WI38 (cell line): ENCODE measurements around the gene WNT3A.

Experiments
- H3K4me3 ChIP-seq: 2 replicates; pipeline ENCODE4 v1.5.1; 2011; ENCODE audit warnings: low read depth, mild to moderate bottlenecking, control low read depth, low read length
- TF ChIP-seq, protein P1 (sequence below): IDR thresholded peaks from 2 replicates; pipeline ENCODE4 v1.5.1; 2012; ENCODE audit warnings: low read depth, mild to moderate bottlenecking, control low read depth, low read length

The WNT3A gene

DNA sequence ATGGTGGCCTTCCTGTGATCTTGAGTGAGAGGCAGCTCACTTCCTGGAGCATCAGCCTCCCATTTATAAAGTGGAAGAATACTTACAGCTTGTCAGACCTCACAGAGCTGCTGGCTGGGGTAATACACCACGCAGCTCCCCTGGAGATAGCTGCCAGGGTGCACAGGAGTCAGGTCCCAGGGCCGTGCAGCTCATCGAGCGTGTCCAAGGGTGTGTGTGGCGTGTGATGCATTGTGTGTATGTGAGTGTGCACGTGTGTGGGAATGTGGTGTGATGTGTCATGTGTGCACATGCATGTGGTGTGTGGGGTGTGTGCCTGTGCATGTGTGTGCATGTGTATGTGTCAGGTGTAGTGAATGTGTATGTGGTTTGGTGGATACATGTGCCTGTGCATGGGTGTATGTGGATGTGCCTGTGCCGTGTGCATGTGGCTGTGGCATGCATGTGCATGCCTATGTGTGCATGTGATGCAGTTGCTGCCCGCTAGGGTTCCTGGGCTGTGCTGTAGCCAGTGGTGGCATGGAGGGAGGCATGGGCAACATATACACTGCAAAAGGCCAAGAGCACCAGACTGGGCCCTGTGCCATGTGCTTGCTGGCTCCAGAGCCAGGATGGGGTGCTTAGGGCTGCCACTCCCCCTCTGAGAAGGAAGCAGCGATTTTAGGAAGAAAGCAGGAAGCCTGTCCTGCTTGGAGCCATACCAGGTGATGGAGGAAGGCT lies 24.6 kb downstream of the WNT3A start:
- TF ChIP-seq, protein P1, sequence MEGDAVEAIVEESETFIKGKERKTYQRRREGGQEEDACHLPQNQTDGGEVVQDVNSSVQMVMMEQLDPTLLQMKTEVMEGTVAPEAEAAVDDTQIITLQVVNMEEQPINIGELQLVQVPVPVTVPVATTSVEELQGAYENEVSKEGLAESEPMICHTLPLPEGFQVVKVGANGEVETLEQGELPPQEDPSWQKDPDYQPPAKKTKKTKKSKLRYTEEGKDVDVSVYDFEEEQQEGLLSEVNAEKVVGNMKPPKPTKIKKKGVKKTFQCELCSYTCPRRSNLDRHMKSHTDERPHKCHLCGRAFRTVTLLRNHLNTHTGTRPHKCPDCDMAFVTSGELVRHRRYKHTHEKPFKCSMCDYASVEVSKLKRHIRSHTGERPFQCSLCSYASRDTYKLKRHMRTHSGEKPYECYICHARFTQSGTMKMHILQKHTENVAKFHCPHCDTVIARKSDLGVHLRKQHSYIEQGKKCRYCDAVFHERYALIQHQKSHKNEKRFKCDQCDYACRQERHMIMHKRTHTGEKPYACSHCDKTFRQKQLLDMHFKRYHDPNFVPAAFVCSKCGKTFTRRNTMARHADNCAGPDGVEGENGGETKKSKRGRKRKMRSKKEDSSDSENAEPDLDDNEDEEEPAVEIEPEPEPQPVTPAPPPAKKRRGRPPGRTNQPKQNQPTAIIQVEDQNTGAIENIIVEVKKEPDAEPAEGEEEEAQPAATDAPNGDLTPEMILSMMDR: no peak
- no peak overlapping the region for H3K4me3 ChIP-seq

- H3K4me3 ChIP-seq: no peak overlapping the region
- TF ChIP-seq, protein P1: no peak
Measured at GRCh38 chr1:228032041-228032440, 25.2 kb downstream of the WNT3A start.

DNA sequence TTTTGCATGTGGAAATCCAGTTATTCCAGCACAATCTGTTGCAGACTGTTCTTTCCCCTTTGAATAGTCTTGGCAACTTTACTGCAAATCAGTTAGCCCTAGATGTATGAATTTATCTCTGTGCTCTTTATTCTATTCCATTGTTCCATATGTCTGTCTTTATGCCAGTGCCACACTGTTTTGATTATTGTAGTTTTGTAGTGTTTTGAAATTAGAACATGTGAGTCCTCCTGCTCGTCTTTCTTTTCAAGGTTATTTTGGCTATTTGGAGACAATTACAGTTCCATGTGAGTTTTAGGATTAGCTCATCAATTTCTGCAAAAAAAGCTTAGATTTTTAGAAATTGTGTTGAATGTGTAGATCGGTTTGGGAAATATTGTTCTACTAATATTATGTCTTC lies 26.6 kb downstream of the WNT3A start:
- no peak overlapping the region for H3K4me3 ChIP-seq
- TF ChIP-seq, protein P1: no peak

GRCh38 chr1:228034954-228035837 lies 28.4 kb downstream of the WNT3A start:
- TF ChIP-seq, protein P1: no peak
- H3K4me3 ChIP-seq: no peak overlapping the region

DNA sequence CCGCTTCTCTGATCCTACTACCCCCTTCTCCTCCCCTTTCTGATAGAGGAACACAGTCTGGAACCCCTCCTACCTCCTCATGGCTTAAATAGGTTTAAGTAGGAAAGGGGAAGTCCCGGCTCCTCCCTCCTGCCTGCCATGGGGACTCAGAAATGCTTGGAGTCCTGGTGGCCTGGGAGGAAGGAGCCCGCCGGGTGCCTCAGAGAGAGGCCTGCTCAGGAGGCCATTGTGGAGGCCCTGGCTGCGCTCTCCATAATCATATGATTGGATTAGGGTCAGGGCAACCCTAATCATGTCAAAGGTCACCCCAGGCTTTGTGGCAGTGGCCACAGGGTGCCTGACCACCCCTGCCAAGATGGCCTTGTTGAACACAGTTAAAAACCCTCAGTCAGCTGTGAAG lies 29.0 kb downstream of the WNT3A start:
- H3K4me3 ChIP-seq: no peak overlapping the region
- TF ChIP-seq, protein P1: no peak

DNA sequence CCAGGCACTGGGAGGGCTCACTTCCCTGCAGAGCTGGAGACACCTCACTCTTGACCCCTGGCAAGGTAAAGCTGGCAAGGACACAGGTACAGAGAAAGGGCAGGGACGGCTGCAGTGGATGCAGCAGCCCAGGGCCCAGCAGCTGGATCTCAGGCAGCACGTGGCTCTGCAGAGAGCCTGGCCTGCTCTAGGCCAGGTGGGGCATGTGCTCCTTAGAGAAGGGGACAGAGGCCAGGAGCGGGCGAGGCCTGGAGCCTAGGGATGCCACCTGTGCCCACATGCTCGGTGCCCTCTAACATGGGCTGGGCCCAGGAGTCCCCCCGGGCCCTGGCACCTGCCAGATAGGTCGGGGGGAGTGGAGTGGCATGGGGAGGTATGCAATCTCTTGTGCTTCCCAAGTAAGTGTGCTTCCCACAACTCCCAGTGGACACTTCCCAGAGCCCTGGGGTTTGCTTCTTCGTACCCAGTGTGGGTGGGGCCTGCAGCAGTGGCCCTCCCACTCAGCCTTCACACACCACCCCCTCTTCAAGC lies 30.0 kb downstream of the WNT3A start:
- H3K4me3 ChIP-seq: no peak overlapping the region
- TF ChIP-seq, protein P1: no peak
